Measurements from ENCODE around the gene REN.

REN gene

DNA sequence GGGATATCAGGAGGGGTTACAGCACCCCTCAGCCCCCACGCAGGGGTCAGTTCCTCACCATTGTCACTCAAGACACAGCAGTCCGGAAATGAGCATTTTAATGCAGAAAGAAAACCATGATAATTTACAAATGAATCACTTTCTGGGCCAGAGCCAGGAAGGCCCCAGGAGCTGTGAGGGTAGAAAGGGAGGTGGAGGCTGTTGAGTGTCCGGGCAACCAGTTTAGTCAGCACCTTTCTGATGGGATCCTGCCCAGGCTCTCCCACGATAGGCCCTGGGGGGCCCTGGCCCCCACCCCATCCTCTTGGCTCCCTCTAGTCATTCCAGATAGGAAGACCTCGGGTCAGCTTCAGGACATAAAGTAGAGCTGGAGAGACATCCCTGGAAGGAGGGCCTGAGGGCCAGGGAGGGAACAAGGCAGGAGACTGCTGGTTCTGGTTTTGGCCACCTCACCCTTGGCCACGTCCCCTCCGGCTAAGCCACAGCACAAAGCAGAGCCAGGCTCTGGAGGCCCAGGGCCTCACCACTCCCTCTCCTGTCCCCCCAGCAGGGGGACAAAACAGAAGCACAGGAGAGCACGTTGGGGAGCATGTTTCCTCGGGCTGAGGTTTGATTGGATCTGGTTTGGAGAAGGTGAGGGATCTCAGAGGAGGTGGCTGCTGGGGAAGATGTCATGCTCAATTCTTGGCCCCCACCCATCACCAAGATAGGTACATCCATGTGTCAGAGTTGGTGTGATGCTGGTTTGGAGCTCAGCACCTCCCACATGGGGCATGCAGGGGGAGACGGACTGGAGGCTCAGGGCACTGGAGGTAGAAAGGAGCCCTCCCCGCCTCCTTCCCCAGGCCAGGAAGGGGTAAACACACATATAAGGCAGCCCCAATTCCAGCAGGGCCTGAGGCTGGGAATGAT lies 34.9 kb downstream of the REN start:
- no peak for DNase-seq

DNA sequence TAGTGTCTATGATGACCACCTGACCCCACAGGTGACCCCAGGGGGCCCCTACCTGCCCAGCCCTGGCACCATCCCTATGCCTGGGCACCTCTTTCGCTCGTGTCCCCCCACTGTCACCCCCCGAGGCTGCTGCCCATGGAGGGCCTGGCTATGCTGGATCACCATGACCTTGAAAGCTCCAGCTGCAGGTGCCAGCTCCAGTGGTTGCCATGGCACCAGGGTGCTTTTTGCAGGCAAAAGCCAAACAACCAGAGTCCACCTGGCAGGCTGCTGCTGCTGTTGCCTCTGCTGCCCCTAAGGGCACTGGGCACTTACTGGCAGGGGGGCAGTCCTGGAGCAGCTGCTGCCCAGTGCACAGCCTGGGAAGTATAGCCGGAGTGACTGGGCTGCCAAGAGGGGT lies 36.0 kb downstream of the REN start:
- no peak for DNase-seq

DNA sequence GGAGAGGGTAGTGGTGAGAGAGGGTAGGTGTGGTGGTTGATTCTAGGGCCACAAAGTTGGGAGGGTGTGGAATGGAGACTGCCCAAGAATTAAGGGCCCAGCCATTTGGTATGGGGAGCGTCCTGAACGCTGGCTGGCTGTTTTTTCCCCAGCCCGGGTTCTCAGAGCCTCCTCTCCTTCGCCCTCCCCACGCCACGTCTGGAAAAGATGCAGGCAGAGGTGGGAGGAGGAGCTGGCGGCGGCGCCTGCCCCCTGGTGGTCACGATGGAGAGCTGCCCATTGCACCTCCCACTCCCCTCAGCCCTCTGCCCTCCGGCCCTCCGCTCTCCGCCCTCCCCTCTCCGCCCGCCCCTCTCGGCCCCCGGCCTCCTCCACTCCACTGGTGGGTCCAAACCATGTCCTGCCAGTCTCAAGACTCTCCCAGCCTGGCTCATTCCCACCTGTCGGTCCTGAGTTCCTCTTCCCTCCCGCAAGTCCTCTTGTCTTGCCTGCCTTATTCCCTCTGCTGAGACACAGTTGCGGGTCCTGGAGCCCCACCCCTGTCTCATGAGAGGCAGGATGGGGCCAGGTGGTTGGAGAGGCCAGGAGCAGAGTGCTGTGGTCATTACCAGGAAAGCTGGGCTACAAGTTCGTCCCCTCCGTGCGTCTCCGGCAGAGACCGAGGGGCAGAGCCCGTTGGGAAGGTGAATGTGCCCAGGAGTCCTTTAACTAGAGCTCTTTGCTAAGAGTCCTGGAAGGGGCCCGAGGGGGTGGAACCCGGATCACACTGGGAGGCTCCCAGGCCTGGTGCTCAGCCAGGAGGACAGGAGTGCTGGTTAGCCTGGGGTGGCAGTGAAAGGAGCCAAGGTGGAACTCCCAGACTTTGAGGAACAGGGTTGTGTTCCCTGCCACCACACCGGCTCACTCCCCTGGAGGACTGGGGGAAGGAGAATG lies 36.9 kb downstream of the REN start:
- peak; percentile 53 for DNase-seq

DNA sequence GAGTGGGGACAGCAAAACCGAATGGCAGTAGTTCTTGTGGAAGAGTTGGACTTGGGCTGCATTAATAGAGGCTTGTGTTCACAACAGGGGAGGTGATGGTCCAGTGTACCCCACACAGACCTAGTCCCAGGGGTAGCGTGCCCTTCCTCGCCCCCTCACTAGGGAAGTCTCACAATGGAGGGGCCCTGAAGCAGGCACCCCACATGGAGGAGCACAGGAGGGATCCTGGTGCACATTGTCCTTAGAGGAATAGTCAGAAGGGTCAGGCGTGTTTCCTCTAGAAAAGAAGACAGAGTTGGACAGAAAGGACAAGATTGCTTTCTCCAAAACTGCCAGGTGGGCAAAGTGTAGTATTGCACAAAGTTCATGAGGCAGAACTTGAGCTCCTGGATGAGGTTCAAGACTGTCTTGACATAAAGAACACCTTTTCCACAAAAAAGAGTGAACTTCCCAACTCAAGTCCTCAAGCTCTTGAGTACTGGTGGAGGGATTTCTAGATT lies 37.6 kb downstream of the REN start:
- DNase-seq: no peak

DNA sequence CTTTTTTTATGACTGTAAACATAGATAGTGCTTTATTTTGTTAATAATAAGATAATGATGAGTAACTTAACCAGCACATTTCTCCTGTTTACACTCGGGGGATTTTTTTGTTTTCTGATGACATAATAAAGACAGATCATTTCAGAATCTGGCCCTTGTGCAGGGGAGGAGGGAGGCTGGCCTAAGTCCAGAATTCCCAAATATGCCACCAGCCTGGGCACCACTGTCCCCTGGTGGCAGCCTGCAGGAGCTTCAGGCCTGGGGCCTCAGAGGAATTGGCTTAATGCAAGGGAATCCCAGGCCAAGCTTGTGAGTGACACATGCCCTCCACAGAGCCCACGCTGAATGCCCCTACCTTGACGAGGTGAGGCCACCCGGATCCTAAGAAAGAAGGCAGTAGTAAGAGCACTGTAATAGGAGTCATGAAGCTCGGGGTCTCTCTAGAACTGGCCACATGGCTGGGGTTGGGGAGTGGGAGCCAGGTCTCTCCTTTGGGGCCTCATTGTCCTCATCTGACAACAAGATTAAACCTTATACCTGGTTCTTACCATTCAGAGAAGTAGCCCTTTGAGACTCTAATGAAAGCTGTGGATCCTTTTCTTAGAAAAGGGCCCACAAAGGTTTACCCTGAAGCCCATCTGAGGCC lies 38.4 kb downstream of the REN start:
- DNase-seq: no peak

DNA sequence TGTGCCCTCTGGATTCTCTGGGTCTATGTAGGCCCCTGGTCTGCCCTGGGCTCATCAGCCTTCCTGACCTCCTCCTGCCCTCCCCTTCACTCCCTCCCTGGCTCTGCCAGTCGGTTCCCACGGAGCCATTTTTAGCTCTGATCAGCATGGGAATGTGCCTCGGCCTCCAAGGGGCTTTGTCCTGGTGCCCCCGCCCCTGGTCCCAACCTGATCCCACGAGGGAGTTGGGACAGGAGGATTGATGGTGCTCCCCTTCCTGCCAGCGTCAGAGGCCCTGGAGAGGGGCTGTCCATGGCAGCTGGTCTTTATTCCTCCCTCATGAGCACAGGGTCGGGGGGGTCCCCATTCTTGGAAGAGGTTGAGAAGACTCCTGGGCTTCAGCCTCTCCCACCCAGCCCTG lies 39.2 kb downstream of the REN start:
- DNase-seq: no peak

DNA sequence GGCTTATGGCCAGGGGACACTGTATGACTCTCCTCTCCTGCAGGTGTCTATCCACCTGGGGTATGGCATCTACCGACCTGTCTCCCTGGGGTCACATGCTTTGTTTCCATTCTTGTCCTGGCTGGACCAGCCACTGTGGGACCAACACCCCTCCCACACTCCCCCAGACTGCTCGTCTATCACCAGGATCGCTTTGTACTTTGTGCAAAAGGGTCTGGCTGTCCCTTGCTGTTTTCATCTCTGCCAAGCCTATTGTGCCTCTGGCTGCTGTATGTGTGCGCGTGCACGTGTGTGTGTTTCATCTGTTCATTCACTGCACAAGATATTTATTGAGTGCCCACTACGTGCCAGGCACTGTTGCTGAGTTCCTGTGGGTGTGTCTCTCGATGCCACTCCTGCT lies 39.8 kb downstream of the REN start:
- DNase-seq: no peak

DNA sequence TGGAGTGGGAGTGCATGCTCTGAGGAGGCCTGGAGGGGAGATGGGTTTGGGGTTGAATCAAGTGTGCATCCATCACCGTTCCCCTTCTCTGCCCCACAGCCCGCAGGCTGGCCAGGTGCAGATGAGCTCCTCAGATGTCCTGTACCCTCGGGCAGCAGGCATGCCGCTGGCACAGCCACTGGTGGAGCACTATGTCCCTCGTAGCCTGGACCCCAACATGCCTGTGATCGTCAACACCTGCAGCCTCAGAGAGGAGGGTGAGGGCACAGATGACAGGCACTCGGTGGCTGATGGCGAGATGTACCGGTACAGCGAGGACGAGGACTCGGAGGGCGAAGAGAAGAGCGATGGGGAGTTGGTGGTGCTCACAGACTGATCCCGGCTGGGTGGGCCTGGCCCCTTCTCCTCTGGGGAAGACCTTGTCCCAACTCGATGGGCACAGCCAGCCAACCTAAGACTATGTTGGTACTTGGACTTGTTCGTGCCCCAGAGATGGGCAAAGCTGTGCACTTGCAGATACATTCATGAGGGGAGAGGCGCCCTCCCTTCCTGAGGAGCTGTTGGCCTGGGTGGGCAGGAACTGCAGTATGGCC lies 40.3 kb downstream of the REN start:
- DNase-seq: no peak

DNA sequence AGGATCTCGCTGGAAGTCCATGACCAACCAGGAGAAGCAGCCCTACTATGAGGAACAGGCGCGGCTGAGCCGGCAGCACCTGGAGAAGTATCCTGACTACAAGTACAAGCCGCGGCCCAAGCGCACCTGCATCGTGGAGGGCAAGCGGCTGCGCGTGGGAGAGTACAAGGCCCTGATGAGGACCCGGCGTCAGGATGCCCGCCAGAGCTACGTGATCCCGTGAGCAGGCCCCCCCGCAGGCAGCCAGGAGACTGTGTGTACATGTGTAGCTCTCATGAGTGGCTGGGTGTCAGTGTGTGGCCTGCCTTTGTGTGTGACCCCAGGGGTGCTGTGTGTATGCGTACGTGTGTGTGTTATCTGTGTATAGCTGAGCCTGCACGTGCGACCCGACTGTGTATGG lies 41.5 kb downstream of the REN start:
- no peak for DNase-seq

DNA sequence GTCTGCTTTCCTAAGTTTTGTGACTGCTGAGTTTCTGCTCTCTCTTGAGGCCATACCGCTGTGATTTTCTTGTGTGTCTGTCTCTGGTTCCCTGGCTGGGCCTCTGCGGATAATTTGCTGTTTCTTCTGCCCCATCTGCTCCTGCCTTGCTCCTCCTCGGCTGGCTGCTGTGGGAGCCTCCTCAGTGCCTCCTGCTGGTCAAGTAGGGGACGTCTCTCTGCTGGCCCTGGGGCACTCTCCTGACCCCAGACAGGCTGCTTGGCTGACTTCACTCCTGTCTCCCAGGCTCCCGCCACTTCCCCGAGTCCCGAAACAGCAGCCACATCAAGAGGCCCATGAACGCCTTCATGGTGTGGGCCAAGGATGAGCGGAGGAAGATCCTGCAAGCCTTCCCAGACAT lies 42.8 kb downstream of the REN start:
- DNase-seq: no peak

DNA sequence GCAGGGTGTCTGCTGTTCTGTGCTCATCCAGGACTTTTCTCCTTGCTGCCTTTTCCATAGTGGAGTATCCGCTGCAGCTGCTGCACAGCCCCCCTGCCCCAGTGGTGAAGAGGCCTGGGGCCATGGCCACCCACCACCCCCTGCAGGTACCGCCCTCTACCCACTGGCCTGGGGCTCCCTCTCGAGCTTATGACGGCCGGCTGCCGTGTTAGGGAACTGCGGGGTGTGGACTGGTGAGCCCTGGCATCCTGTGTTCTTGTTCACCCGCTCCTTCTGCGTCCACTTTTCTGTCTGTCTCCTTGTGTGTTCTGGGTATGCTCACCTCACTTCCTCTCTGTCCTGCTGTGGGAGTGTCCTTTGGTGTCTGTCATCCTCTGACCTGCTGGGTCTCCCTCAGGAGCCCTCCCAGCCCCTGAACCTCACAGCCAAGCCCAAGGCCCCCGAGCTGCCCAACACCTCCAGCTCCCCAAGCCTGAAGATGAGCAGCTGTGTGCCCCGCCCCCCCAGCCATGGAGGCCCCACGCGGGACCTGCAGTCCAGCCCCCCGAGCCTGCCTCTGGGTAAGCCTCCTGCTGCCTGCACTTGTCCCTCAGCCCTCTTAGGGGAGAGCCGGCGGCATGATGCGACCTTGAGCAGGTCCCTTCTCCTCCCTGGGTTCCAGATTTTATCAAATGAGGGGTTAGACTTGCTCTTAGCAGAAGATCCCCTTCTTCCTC lies 44.1 kb downstream of the REN start:
- DNase-seq: no peak

DNA sequence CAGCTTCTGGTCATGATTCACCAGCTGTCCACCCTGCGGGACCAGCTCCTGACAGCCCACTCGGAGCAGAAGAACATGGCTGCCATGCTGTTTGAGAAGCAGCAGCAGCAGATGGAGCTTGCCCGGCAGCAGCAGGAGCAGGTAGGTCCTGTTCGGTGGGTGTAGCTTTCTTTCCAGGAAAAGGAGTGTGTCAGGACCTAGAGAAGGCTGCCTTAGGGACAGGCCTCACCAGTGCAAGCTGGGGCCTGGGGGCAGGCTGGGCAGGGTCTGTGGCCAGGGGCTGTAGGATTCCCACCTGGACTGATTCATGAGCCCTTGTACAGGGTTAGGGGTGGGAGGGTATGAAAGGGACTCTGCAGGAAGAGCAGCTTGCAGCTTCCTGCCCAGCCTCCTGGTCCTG lies 49.6 kb downstream of the REN start:
- DNase-seq: no peak

DNA sequence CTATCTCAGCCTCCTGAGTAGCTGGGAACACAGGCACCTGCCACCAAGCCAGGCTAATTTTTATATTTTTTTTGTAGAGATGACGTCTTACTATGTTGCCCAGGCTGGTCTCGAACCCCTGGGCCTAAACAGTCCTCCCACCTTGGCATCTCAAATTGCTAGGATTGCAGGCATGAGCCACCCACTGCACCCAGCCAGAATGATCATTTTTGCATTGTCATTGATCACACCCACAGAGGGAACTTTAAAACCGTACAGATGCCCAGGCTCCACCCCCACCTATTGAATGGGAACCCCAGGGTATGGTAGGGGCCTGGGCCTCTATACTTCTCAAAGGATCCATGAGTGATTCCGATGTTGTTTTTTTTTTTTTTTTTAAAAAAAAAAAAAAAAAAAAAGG lies 51.0 kb downstream of the REN start:
- no peak for DNase-seq

DNA sequence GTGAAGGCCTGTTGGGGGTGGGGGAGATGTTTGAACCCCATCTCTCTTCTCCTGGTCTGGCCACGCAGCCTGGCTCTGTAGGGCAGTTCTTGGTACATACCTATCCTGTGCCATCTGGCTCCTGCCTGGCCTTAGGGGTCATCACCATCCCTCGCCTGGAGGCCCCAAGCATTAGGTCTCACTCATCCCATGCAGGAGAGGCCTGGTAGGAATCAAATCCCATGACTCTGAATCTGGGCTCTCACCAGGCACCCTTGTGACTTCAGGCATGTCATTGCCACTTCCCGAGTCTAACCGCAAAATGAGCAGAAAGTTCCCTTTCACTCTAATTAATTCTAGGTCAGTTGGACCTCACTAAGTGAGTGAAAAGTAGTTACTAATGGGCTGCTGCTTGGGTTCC lies 51.5 kb downstream of the REN start:
- DNase-seq: no peak

DNA sequence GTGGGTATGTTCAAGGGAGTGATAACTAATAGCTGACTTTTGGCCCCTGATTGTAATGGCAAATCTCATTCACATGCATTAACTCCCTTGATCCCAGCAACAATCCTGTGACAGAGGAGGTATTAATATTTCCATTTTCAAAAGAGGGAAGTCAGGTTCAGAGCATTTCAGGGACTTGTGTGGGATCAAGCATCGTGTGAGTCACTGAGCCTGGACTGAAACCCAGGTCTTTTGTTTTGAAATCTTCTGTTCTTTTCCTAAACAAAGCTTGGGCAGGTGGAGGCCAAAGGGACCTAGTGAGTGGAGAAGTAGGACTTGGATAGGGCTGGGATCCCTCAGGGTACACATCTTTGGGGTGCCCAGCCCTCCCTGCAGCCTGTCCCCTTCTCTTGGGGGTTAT lies 52.2 kb downstream of the REN start:
- DNase-seq: no peak

DNA sequence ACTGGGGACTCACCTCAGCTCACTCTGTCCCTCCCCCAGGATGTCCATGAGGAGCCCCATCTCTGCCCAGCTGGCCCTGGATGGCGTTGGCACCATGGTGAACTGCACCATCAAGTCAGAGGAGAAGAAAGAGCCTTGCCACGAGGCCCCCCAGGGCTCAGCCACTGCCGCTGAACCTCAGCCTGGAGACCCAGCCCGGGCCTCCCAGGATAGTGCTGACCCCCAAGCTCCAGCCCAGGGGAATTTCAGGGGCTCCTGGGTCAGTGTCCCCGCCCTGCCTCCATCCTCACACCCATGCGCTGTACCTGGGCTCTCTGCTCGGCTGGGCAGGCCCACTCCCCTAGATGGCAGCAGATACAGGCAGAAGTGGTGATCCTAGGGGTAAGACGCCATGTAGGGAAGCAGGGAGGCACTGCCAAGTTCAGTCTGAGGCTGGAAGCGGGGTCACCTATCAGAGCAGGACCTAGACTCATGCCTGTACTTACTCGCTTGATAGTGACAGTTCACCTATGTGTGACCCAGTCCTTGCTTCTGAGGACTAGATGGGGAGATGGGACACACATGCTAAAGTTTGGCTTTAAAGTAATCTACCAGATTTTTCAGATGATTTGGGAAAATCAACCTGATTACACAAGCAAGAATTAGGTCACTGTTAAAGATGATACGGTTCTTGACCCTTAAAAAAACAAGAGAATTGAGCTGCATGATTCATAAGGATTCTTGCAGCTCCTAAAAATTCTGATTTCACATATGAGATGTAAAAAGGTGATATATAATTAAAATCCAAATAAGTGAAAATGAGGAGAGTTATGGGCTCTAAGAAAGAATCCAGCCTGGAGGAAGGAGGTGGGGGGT lies 53.0 kb downstream of the REN start:
- DNase-seq: no peak

DNA sequence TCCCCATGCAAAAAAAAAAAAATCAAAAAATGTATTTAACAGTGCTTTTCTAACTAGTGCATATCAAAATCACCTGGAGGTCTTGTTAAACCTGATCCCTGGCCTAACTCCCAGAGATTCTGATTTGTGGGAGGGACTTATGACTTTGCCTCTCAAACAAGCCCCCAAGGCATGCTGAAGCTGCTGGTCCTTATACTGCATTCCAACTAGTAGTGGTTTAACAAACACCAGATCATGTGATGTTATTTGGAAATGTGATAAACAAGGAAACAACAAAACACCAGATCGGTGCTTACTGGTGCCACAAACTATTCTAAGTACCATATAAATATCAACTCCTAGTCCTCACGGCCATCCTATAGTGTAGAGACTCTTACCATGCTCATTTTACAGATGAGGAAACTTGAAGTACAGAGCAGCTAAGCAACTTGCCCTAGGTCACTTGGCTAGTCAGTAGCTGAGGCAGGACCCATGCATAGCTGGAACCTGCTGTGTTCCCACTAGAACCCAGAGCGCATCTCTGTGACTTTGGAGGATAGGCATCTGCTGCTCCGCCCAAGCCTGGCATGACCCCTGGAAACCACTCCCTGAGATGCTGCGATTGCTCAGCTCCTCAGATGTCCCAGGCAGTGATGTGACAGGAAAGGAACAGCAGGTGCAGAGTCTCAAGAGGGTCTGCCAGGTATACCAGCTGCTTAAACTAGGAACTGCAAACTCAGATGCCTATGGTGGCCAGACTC lies 55.1 kb downstream of the REN start:
- no peak for DNase-seq

DNA sequence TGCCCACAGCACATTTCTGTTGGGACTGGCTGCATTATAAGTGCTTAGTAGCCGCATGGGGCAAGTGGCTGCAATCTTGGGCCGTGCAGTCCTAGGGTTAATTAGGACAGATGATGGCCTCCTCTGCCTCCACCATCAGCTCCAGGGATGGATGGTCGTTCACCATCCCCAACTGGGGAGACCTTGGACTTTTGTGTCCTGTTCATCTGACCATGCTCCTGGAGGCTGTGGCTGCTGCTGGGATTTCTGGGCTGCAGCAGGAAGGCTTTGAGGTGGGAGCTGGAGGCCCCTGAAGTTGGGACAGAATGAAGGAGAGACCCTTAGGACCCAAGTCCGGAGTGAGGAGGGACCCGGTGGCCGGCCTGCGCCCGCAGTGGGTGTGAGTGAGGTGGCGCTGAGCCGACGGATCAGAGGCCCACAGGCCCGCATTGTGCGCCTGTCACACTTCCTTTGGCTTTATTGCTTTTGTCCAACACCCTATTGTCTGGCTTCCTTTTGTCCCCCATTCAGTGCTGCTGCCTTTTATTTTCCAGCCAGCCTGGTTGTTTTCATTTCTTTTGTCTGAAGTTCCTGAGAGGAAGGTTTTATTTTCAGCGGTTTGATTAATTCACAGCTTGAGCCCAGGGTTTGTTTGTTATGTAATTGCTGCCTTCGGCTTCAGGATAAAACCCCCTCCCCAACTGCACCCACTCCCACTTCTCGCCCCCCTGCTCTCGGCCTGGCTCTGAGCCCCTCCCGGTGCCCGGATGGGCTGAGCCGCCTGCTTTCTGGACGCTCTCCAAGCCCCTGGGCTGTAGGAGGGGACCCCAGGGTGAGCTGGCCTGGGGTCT lies 57.6 kb downstream of the REN start:
- DNase-seq: no peak

DNA sequence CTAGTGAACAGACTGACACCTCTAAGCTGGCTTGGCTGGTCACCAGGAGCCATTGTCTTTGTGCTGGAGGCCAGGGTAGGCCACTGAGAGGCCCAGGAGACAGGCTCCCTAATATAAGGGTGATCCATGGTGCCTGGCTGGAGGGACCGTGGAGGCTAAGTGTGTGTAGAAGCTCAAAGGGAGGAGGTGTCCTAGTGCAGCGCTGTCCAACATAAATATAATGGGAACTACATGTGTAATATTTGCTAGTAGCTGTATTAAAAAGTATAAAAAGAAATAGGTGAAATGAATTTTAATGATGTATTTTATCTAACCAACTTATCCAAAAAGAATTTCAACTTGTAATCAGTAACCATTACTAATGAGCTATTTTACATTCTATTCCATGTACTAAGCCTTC lies 58.2 kb downstream of the REN start:
- DNase-seq: no peak

DNA sequence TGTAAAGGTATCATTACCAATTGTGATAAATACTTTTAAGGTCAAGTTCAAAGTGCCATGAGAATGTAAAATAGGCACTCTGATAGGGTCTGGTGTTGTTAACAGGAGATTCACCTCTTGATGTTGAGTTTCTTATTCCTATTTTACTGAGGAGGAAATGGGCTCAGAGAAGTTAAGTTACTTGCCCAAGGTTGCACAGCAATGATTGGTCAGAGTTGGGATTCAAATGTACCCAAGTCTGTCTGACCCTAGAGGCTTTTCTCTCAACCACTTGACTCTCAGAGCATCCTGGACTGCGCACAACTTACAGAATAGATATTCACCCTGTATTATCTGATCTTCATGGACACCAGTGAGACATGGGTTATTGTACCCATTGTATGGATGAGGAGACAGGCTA lies 59.3 kb downstream of the REN start:
- DNase-seq: no peak

Measured in stimulated activated CD4-positive, alpha-beta T cell treated with anti-CD3 and anti-CD28 coated beads, Interleukin-12 subunit alpha, Interleukin-12 subunit beta, amount 100 ng/mL, for 4 hours (primary cell).